GM23338 (cell line): Measurements from ENCODE around the gene MTIF3. TPM values are rescaled to one million over a fixed set of nuclear protein-coding genes. Genes with fewer than 3 reads are reported as not detected.

Experiments used
- ATAC-seq: fragments of 200-7000 bp; cut with Tn5 transposase; 3 replicates; pipeline ENCODE4 v1.9.1; 2020
- DNase-seq: peaks from one replicate; pipeline ENCODE4 v3.0.0-alpha.2; 2015; ENCODE audit warnings: low spot score
- H2AFZ ChIP-seq: fragments of 200-600 bp; sonication (generic); 2 replicates; pipeline ENCODE4 v1.8.0; 2016; ENCODE audit warnings: antibody characterized with exemption, mild to moderate bottlenecking, moderate library complexity
- H3F3A ChIP-seq: fragments of 200-600 bp; sonication (generic); replicated peaks from 2 replicates; pipeline ENCODE4 v1.8.0; 2017; ENCODE audit warnings: antibody characterized with exemption, mixed run types, low read depth
- H3K27ac ChIP-seq: fragments of 200-600 bp; sonication (generic); 2 replicates; pipeline ENCODE4 v1.6.1; 2016; ENCODE audit warnings: low read depth
- H3K27me3 ChIP-seq: fragments of 200-600 bp; sonication (generic); 2 replicates; pipeline ENCODE4 v1.8.0; 2016; ENCODE audit warnings: mild to moderate bottlenecking, mixed run types, moderate library complexity; ENCODE audit not compliant: insufficient read depth
- H3K36me3 ChIP-seq: fragments of 200-600 bp; sonication (generic); 2 replicates; pipeline ENCODE4 v1.8.0; 2016; ENCODE audit warnings: mild to moderate bottlenecking; ENCODE audit not compliant: insufficient read depth
- H3K4me1 ChIP-seq: fragments of 200-600 bp; sonication (generic); 2 replicates; pipeline ENCODE4 v1.8.0; 2016; ENCODE audit warnings: mild to moderate bottlenecking, moderate library complexity; ENCODE audit not compliant: insufficient read depth
- H3K4me2 ChIP-seq: fragments of 200-600 bp; sonication (generic); 2 replicates; pipeline ENCODE4 v1.7.1; 2017; ENCODE audit warnings: mixed run types
- H3K4me3 ChIP-seq: fragments of 200-600 bp; sonication (generic); 2 replicates; pipeline ENCODE4 v1.6.1; 2016; ENCODE audit warnings: mixed run types
- H3K79me2 ChIP-seq: fragments of 200-600 bp; sonication (generic); replicated peaks from 2 replicates; pipeline ENCODE4 v1.8.0; 2017; ENCODE audit warnings: mild to moderate bottlenecking; ENCODE audit not compliant: insufficient read depth
- H3K9me2 ChIP-seq: fragments of 200-600 bp; sonication (generic); 2 replicates; pipeline ENCODE4 v1.8.0; 2017; ENCODE audit not compliant: insufficient read depth
- H4K20me1 ChIP-seq: fragments of 200-600 bp; sonication (generic); replicated peaks from 2 replicates; pipeline ENCODE4 v1.8.0; 2017; ENCODE audit warnings: mild to moderate bottlenecking; ENCODE audit not compliant: insufficient read depth
- H3K27ac Mint-ChIP-seq: 2 replicates; pipeline ENCODE4 v1.8.0; 2020; ENCODE audit warnings: inconsistent platforms, mild to moderate bottlenecking, moderate library complexity, mixed read lengths
- H3K27me3 Mint-ChIP-seq: 3 replicates; pipeline ENCODE4 v1.8.0; 2022; ENCODE audit warnings: low read depth, mild to moderate bottlenecking, moderate library complexity, mixed read lengths, inconsistent platforms; ENCODE audit not compliant: insufficient read depth, poor library complexity
- H3K36me3 Mint-ChIP-seq: 3 replicates; pipeline ENCODE4 v1.8.0; 2021; ENCODE audit warnings: low read depth, mild to moderate bottlenecking, inconsistent platforms, moderate library complexity, mixed read lengths
- H3K4me1 Mint-ChIP-seq: 3 replicates; pipeline ENCODE4 v1.8.0; 2020; ENCODE audit warnings: mild to moderate bottlenecking, inconsistent platforms, mixed read lengths
- H3K4me3 Mint-ChIP-seq: 3 replicates; pipeline ENCODE4 v1.8.0; 2021; ENCODE audit warnings: moderate library complexity, mild to moderate bottlenecking, inconsistent platforms, mixed read lengths
- H3K9me3 Mint-ChIP-seq: 3 replicates; pipeline ENCODE4 v1.8.0; 2020; ENCODE audit warnings: moderate library complexity, mild to moderate bottlenecking, inconsistent platforms, mixed read lengths
- CREB1 ChIP-seq: fragments of 250-450 bp; sonication (Bioruptor Pico); IDR thresholded peaks from 2 replicates; pipeline ENCODE4 v1.5.0; 2020; ENCODE audit warnings: low read depth, mild to moderate bottlenecking, moderate library complexity
- CTCF ChIP-seq, 2 experiments: fragments of 200-600 bp in 1 of 2; sonication (generic) in 1 of 2; conservative IDR thresholded peaks; 2 replicates each; pipeline versions ENCODE4 v1.5.1 to v1.6.1; 2016 to 2017; ENCODE audit warnings: antibody characterized with exemption in 2 of 2, low read depth in 2 of 2, mild to moderate bottlenecking in 2 of 2, moderate library complexity in 1 of 2
- EZH2 ChIP-seq: fragments of 200-600 bp; sonication (generic); IDR thresholded peaks from one replicate; pipeline ENCODE4 v1.8.0; 2017; ENCODE audit warnings: antibody characterized with exemption, mild to moderate bottlenecking, low read depth; ENCODE audit not compliant: unreplicated experiment
- EZH2phosphoT487 ChIP-seq: fragments of 200-600 bp; sonication (generic); IDR thresholded peaks from one replicate; pipeline ENCODE4 v1.8.1; 2018; ENCODE audit warnings: antibody characterized with exemption; ENCODE audit not compliant: unreplicated experiment
- NANOG ChIP-seq: IDR thresholded peaks from 2 replicates; pipeline ENCODE4 v1.6.1; 2016; ENCODE audit warnings: antibody characterized with exemption, borderline replicate concordance
- STAT1 ChIP-seq: IDR thresholded peaks from one replicate; pipeline ENCODE4 v1.6.1; 2016; ENCODE audit warnings: antibody characterized with exemption; ENCODE audit not compliant: unreplicated experiment
- ZNF114 ChIP-seq: fragments of 250-450 bp; sonication (Bioruptor Pico); IDR thresholded peaks from 2 replicates; pipeline ENCODE4 v1.5.0; 2020; ENCODE audit warnings: mild to moderate bottlenecking, moderate library complexity
- ZNF331 ChIP-seq: fragments of 250-450 bp; sonication (Bioruptor Pico); IDR thresholded peaks from 2 replicates; pipeline ENCODE4 v1.5.0; 2020; ENCODE audit warnings: low read depth, mild to moderate bottlenecking, moderate library complexity
- polyA plus RNA-seq: library from polyadenylated mRNA; unstranded; fragments of >200 nt; fragmentation: Nextera tagmentation; extraction: Ambion mirVana; gene quantifications from 2 replicates; pipeline ENCODE4 v1.2.1, GENCODE V29; 2016
- total RNA-seq: library from RNA; depleted of rRNA; stranded (reverse); fragments of >200 nt; shearing (Covaris generic); gene quantifications from 2 replicates; pipeline ENCODE4 v1.2.3, GENCODE V29; 2014
- TF ChIP-seq, protein P1 (sequence below): IDR thresholded peaks from 2 replicates; pipeline ENCODE4 v1.6.1; 2016; ENCODE audit warnings: antibody characterized with exemption
- TF ChIP-seq, protein P2 (sequence below): fragments of 250-450 bp; sonication (Bioruptor Pico); IDR thresholded peaks from 2 replicates; pipeline ENCODE4 v1.5.0; 2020; ENCODE audit warnings: mild to moderate bottlenecking, moderate library complexity

Gene MTIF3
- total and polyA plus RNA-seq, 2 experiments from 2014 or later, result 33.0 to 152 TPM

- TF ChIP-seq CTCF (conservative IDR thresholded peaks at IDR 0.05; ENCODE audit: low read depth in 2 of 2) (no peak), ZNF114 (no peak), STAT1 (no peak), EZH2phosphoT487 (no peak), NANOG (no peak)
Measured at GRCh38 chr13:27398360-27398759, 52.0 kb downstream of the MTIF3 start (continued).

- DNase-seq, result no peak
- Mint-ChIP-seq H3K36me3 (no peaks in the 10 kb centered on the region), H3K9me3 (no peaks in the 10 kb centered on the region), H3K4me3 (no peak overlapping the region), H3K4me1 (peaks cover 3% of the 10 kb centered on the region; the same call in 2 of the 3 replicates), H3K27ac (no peak overlapping the region), H3K27me3 (peaks cover 1% of the 10 kb centered on the region)
- no peaks in the 10 kb centered on the region for H3K36me3 ChIP-seq
- H3F3A ChIP-seq, result no peaks in the 10 kb centered on the region
- H3K9me2 ChIP-seq, result peaks cover 9% of the 10 kb centered on the region
- H3K79me2 ChIP-seq, result no peaks in the 10 kb centered on the region
- H3K4me2 ChIP-seq, result no peak overlapping the region
- H3K4me3 ChIP-seq, result no peak overlapping the region
- H2AFZ ChIP-seq, result peak overlapping the region; percentile 38; the same call in 1 of the 2 replicates
- H3K27ac ChIP-seq, result no peak overlapping the region
- no peak for ATAC-seq
- H3K27me3 ChIP-seq, result no peaks in the 10 kb centered on the region
- no peaks in the 10 kb centered on the region for H3K4me1 ChIP-seq
- TF ChIP-seq ZNF114, result no peak
- TF ChIP-seq, protein P1, sequence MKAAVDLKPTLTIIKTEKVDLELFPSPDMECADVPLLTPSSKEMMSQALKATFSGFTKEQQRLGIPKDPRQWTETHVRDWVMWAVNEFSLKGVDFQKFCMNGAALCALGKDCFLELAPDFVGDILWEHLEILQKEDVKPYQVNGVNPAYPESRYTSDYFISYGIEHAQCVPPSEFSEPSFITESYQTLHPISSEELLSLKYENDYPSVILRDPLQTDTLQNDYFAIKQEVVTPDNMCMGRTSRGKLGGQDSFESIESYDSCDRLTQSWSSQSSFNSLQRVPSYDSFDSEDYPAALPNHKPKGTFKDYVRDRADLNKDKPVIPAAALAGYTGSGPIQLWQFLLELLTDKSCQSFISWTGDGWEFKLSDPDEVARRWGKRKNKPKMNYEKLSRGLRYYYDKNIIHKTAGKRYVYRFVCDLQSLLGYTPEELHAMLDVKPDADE, result no peak
- TF ChIP-seq CREB1 (CRISPR knock-in tag), result no peak
- no peak for TF ChIP-seq EZH2
- TF ChIP-seq CTCF (conservative IDR thresholded peaks at IDR 0.05; ENCODE audit: low read depth in 2 of 2), result no peak
- no peak for TF ChIP-seq ZNF331
- TF ChIP-seq, protein P2, sequence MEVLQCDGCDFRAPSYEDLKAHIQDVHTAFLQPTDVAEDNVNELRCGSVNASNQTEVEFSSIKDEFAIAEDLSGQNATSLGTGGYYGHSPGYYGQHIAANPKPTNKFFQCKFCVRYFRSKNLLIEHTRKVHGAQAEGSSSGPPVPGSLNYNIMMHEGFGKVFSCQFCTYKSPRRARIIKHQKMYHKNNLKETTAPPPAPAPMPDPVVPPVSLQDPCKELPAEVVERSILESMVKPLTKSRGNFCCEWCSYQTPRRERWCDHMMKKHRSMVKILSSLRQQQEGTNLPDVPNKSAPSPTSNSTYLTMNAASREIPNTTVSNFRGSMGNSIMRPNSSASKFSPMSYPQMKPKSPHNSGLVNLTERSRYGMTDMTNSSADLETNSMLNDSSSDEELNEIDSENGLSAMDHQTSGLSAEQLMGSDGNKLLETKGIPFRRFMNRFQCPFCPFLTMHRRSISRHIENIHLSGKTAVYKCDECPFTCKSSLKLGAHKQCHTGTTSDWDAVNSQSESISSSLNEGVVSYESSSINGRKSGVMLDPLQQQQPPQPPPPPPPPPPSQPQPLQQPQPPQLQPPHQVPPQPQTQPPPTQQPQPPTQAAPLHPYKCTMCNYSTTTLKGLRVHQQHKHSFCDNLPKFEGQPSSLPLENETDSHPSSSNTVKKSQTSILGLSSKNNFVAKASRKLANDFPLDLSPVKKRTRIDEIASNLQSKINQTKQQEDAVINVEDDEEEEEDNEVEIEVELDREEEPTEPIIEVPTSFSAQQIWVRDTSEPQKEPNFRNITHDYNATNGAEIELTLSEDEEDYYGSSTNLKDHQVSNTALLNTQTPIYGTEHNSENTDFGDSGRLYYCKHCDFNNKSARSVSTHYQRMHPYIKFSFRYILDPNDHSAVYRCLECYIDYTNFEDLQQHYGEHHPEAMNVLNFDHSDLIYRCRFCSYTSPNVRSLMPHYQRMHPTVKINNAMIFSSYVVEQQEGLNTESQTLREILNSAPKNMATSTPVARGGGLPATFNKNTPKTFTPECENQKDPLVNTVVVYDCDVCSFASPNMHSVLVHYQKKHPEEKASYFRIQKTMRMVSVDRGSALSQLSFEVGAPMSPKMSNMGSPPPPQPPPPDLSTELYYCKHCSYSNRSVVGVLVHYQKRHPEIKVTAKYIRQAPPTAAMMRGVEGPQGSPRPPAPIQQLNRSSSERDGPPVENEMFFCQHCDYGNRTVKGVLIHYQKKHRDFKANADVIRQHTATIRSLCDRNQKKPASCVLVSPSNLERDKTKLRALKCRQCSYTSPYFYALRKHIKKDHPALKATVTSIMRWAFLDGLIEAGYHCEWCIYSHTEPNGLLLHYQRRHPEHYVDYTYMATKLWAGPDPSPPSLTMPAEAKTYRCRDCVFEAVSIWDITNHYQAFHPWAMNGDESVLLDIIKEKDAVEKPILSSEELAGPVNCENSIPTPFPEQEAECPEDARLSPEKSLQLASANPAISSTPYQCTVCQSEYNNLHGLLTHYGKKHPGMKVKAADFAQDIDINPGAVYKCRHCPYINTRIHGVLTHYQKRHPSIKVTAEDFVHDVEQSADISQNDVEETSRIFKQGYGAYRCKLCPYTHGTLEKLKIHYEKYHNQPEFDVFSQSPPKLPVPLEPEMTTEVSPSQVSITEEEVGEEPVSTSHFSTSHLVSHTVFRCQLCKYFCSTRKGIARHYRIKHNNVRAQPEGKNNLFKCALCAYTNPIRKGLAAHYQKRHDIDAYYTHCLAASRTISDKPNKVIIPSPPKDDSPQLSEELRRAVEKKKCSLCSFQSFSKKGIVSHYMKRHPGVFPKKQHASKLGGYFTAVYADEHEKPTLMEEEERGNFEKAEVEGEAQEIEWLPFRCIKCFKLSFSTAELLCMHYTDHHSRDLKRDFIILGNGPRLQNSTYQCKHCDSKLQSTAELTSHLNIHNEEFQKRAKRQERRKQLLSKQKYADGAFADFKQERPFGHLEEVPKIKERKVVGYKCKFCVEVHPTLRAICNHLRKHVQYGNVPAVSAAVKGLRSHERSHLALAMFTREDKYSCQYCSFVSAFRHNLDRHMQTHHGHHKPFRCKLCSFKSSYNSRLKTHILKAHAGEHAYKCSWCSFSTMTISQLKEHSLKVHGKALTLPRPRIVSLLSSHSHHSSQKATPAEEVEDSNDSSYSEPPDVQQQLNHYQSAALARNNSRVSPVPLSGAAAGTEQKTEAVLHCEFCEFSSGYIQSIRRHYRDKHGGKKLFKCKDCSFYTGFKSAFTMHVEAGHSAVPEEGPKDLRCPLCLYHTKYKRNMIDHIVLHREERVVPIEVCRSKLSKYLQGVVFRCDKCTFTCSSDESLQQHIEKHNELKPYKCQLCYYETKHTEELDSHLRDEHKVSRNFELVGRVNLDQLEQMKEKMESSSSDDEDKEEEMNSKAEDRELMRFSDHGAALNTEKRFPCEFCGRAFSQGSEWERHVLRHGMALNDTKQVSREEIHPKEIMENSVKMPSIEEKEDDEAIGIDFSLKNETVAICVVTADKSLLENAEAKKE (CRISPR knock-in tag), result no peak
- no peak for TF ChIP-seq EZH2phosphoT487
- H4K20me1 ChIP-seq, result no peaks in the 10 kb centered on the region
Measured at GRCh38 chr13:27396252-27396846, 54.0 kb downstream of the MTIF3 start.
